GM10266 (cell line): ENCODE results near the gene HM13.
"Not testable (repeated sequence)": the region's sequence is repeated elsewhere in the genome, so short reads cannot be mapped to it uniquely, and the experiment has no call there.

ENCODE experiments used
- DNase-seq: peaks from one replicate; pipeline ENCODE4 v3.0.0; 2012; ENCODE audit errors: extremely low spot score
- CTCF ChIP-seq: IDR thresholded peaks from 2 replicates; pipeline ENCODE4 v1.5.1; 2012; ENCODE audit warnings: mild to moderate bottlenecking, low read depth; ENCODE audit not compliant: control insufficient read depth, insufficient read depth; ENCODE audit errors: missing control alignments

The HM13 gene

GRCh38 chr20:31505903-31506302 is 8.3 kb upstream of the HM13 start:
- DNase-seq: no peak
- TF ChIP-seq CTCF: no peak

- TF ChIP-seq CTCF: no peak
- DNase-seq: no peak
Observed at GRCh38 chr20:31508517-31509244, 5.6 kb upstream of the HM13 start.

- TF ChIP-seq CTCF: no peak
- no peak for DNase-seq
Observed at GRCh38 chr20:31515072-31515774, 981 bp downstream of the HM13 start.

GRCh38 chr20:31515775-31516107 is 1.5 kb downstream of the HM13 start:
- no peak for TF ChIP-seq CTCF
- peak; percentile 22 for DNase-seq

GRCh38 chr20:31516166-31516565 is 1.9 kb downstream of the HM13 start:
- no peak for TF ChIP-seq CTCF

GRCh38 chr20:31516651-31517050 is 2.4 kb downstream of the HM13 start:
- DNase-seq: no peak
- no peak for TF ChIP-seq CTCF

More at GRCh38 chr20:31516166-31516565, 1.9 kb downstream of the HM13 start:
- DNase-seq: no peak

- TF ChIP-seq CTCF: no peak
- DNase-seq: no peak
Observed at GRCh38 chr20:31517373-31517772, 3.1 kb downstream of the HM13 start.

- DNase-seq: not testable (repeated sequence)
Observed at GRCh38 chr20:31521267-31521666, 7.0 kb downstream of the HM13 start.
